Parathyroid adenoma (tissue), 2 donors: ENCODE data around the gene TRIAP1.

ENCODE experiments used
- H2AFZ ChIP-seq: fragments of 300-600 bp; sonication (generic); one replicate; pipeline ENCODE4 v1.7.0; 2017; ENCODE audit warnings: antibody characterized with exemption, mild to moderate bottlenecking
- H3K27ac ChIP-seq: fragments of 300-600 bp; sonication (generic); one replicate; pipeline ENCODE4 v1.7.0; 2017
- H3K27me3 ChIP-seq: fragments of 300-600 bp; sonication (generic); one replicate; pipeline ENCODE4 v1.7.0; 2017; ENCODE audit warnings: low read length; ENCODE audit not compliant: control insufficient read depth, insufficient read depth
- H3K36me3 ChIP-seq: fragments of 300-600 bp; sonication (generic); one replicate; pipeline ENCODE4 v1.7.0; 2017; ENCODE audit warnings: low read length; ENCODE audit not compliant: control insufficient read depth, insufficient read depth
- H3K4me1 ChIP-seq: fragments of 300-600 bp; sonication (generic); one replicate; pipeline ENCODE4 v1.7.0; 2017; ENCODE audit warnings: control low read depth
- H3K4me2 ChIP-seq: fragments of 300-600 bp; sonication (generic); one replicate; pipeline ENCODE4 v1.7.0; 2017; ENCODE audit warnings: low read length
- H3K4me3 ChIP-seq: fragments of 300-600 bp; sonication (generic); one replicate; pipeline ENCODE4 v1.7.0; 2017; ENCODE audit warnings: low read depth, low read length
- H3K79me2 ChIP-seq: fragments of 300-600 bp; sonication (generic); one replicate; pipeline ENCODE4 v1.7.0; 2017; ENCODE audit warnings: control low read depth
- H3K9ac ChIP-seq: fragments of 300-600 bp; sonication (generic); one replicate; pipeline ENCODE4 v1.7.0; 2017; ENCODE audit warnings: mild to moderate bottlenecking
- H3K9me3 ChIP-seq: fragments of 300-600 bp; sonication (generic); one replicate; pipeline ENCODE4 v1.7.0; 2017; ENCODE audit warnings: low read length; ENCODE audit not compliant: control insufficient read depth
- CTCF ChIP-seq: fragments of 300-600 bp; sonication (generic); IDR thresholded peaks from one replicate; pipeline ENCODE4 v1.7.0; 2017; ENCODE audit warnings: antibody characterized with exemption, mild to moderate bottlenecking
- donor health status: primary hyperparathyroidism.

Gene TRIAP1

DNA sequence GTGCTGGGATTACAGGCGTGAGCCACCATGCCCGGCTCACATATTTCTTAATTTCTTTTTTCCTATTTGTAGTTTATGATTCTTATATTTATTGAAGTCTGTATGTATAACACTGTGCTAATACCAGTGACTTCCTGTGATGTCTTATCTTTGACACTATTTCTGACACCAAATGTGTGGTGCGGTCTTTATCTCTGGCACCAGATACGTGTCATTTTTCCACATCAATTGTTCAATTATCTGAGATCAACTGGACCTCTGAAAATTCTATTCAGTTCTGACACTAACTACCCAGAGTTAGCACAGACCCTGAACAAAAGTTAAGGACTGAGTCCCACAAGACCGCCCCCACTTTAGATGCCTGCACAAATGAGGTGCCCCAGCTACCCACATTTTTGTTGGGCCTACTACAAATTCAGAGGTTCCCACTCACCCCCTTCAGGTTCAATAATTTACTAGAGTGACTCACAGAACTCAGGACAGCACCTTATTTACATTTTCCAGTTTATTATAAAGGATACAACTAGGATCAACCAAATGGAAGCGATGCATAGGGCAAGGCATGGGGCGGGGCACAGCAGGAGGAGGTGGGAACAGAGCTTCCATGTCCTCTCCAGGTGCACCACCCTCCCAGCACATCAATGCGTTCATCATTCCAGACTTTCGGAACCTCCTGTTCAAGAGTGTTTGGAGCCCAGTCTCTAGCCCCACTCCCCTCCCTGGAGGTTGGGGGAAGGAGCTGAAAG lies 35.0 kb upstream of the TRIAP1 start:
- Histone ChIP-seq H3K27ac (no peak overlapping the region), H3K9me3 (no peaks in the 10 kb centered on the region), H3K4me1 (no peaks in the 10 kb centered on the region), H3K79me2 (peaks cover 6% of the 10 kb centered on the region), H3K36me3 (no peaks in the 10 kb centered on the region), H3K27me3 (no peaks in the 10 kb centered on the region), H3K9ac (no peak overlapping the region), H3K4me2 (no peak overlapping the region), H3K4me3 (no peak overlapping the region), H2AFZ (no peak overlapping the region)
- no peak for TF ChIP-seq CTCF

- Histone ChIP-seq H3K4me1 (no peaks in the 10 kb centered on the region), H3K79me2 (peaks cover 6% of the 10 kb centered on the region), H3K4me2 (no peak overlapping the region), H3K9me3 (no peaks in the 10 kb centered on the region), H3K36me3 (no peaks in the 10 kb centered on the region), H3K27me3 (no peaks in the 10 kb centered on the region), H3K9ac (no peak overlapping the region), H3K4me3 (no peak overlapping the region), H2AFZ (no peak overlapping the region), H3K27ac (no peak overlapping the region)
- no peak for TF ChIP-seq CTCF
Observed at GRCh38 chr12:120480211-120480610, 34.0 kb upstream of the TRIAP1 start.

GRCh38 chr12:120479458-120479857 lies 33.3 kb upstream of the TRIAP1 start:
- no peak for TF ChIP-seq CTCF
- no peak overlapping the region for H3K27ac ChIP-seq
- no peak overlapping the region for H3K4me2 ChIP-seq
- no peaks in the 10 kb centered on the region for H3K27me3 ChIP-seq
- no peak overlapping the region for H3K9ac ChIP-seq
- H2AFZ ChIP-seq: no peak overlapping the region
- peaks cover 6% of the 10 kb centered on the region for H3K79me2 ChIP-seq
- no peaks in the 10 kb centered on the region for H3K4me1 ChIP-seq
- H3K4me3 ChIP-seq: no peak overlapping the region
- no peaks in the 10 kb centered on the region for H3K36me3 ChIP-seq
- H3K9me3 ChIP-seq: no peaks in the 10 kb centered on the region

DNA sequence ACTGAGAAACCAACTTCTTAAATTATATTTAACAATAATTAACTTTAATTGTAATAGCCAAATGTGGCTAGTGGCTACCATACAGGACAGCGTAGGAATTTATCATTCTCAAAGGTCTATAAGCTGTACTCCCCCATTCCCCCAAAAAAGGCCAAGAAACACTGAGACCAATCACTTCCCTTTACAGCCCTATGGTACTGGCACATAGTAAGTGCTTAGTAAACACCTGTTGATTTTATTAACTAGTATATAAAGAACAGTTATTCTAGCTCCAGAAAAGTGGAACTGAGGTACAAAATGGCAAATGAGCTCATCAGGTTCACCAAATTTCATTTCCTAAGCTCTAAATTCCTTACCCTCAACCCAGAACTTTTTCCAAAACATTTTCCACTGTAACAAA lies 29.5 kb upstream of the TRIAP1 start:
- no peak for TF ChIP-seq CTCF
- H2AFZ ChIP-seq: no peak overlapping the region
- H3K4me2 ChIP-seq: no peak overlapping the region
- H3K9me3 ChIP-seq: no peaks in the 10 kb centered on the region
- H3K79me2 ChIP-seq: peaks cover 4% of the 10 kb centered on the region
- H3K27me3 ChIP-seq: no peaks in the 10 kb centered on the region
- no peaks in the 10 kb centered on the region for H3K36me3 ChIP-seq
- no peaks in the 10 kb centered on the region for H3K4me1 ChIP-seq
- no peak overlapping the region for H3K4me3 ChIP-seq
- H3K27ac ChIP-seq: no peak overlapping the region
- H3K9ac ChIP-seq: no peak overlapping the region

DNA sequence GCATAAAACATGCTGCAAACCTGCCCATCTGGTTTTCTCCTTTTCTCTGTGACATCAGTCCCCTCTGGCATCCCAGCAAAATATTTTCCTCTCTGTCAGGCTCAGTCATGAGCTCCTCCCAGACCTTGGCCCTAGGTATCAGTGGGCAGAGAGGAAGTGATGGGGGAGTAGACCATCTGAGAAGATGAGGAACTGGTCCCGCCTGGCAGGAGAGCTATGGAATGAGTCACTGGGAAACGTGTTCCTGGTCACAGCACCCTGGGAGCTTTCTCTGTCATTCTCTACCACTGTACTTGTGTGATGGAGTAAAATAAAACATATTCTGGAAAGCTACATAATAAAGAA lies 28.4 kb upstream of the TRIAP1 start:
- no peaks in the 10 kb centered on the region for H3K4me1 ChIP-seq
- H3K79me2 ChIP-seq: peaks cover 10% of the 10 kb centered on the region
- H3K27me3 ChIP-seq: no peaks in the 10 kb centered on the region
- no peak overlapping the region for H3K27ac ChIP-seq
- H3K4me2 ChIP-seq: no peak overlapping the region
- no peaks in the 10 kb centered on the region for H3K36me3 ChIP-seq
- H3K4me3 ChIP-seq: no peak overlapping the region
- H3K9me3 ChIP-seq: no peaks in the 10 kb centered on the region
- no peak overlapping the region for H2AFZ ChIP-seq
- no peak for TF ChIP-seq CTCF
- no peak overlapping the region for H3K9ac ChIP-seq
